ENCODE results near the gene PACSIN1.

PACSIN1 gene

DNA sequence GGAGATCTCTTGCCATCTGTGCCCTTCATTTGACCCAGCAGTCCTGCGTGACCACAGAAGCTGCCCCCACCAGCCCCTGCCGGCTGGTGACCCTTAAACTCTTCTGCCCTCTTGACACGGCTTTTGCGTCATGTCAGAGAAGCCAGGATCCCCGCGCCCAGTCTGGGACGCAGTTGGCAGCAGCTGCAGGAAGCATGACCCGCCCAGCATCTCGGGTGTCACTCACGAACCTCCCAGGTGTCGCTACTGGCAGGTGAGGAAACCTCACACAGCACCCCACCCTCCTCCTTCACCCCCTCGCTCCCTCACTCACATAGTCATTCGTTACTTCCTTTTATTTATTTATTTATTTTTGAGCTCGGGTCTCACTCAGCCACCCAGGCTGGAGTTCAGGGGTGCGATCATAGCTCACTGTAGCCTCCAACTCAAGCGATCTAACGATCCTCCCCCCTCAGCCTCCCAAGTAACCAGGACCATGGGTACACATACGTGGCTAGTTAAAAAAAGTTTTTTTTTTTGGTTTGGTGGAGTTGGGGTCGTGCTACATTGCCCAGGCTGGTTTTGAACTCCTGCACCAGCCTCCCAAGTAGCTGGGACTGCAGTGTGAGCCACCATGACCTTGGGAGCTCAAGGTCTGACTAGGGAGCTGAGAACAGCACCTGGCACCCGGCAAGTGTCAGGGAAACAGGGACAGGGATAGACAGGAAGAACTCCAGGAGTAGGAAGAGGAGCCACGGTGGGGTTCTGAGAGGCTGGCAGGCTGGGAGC lies 104.4 kb downstream of the PACSIN1 start:
- no peak for DNase-seq (ENCODE audit: extremely low spot score)
- TF ChIP-seq SP1 (IDR thresholded peaks at IDR 0.05) (no peak), SUZ12 (IDR thresholded peaks at IDR 0.05) (no peak), HDGF (IDR thresholded peaks at IDR 0.05; ENCODE audit: borderline replicate concordance) (no peak), CTBP1 (IDR thresholded peaks at IDR 0.05; ENCODE audit: borderline replicate concordance) (no peak), FOXM1 (IDR thresholded peaks at IDR 0.05; ENCODE audit: borderline replicate concordance) (no peak), TARDBP (IDR thresholded peaks at IDR 0.05) (no peak), L3MBTL2 (conservative IDR thresholded peaks at IDR 0.05) (no peak), ARNT (IDR thresholded peaks at IDR 0.05) (no peak), LEF1 (IDR thresholded peaks at IDR 0.05; ENCODE audit: borderline replicate concordance) (no peak), NFRKB (IDR thresholded peaks at IDR 0.05) (no peak), ELF4 (IDR thresholded peaks at IDR 0.05) (no peak), ZNF384 (IDR thresholded peaks at IDR 0.05) (no peak), FOXA1 (IDR thresholded peaks at IDR 0.05) (no peak)
- CTCF ChIA-PET, result no interaction called here
- POLR2A ChIA-PET, result no interaction called here

DNA sequence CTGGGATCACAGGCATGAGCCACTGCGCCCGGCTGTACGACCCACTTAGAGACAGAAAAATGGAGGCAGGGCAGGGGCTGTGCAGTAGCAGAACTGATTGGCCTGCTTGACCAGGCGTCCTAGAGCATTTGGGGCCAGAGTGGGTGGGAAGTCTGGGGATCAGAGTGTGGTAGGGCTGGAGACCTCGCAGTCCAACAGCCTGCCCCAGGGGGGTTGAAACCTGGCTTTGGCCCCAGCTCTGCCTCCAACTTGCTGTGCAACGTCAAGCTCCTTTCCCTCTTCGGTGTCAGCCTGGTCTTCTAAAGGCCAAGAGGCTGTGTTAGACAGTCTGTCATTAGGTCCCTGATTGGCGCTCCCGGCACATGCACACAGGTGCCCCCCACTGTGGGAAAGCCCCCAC lies 105.5 kb downstream of the PACSIN1 start:
- ChIA-PET POLR2A (no interaction called here), CTCF (no interaction called here)
- TF ChIP-seq FOXM1 (IDR thresholded peaks at IDR 0.05; ENCODE audit: borderline replicate concordance) (no peak), ZNF384 (IDR thresholded peaks at IDR 0.05) (no peak), SP1 (IDR thresholded peaks at IDR 0.05) (no peak)
- DNase-seq (ENCODE audit: extremely low spot score), result no peak

DNA sequence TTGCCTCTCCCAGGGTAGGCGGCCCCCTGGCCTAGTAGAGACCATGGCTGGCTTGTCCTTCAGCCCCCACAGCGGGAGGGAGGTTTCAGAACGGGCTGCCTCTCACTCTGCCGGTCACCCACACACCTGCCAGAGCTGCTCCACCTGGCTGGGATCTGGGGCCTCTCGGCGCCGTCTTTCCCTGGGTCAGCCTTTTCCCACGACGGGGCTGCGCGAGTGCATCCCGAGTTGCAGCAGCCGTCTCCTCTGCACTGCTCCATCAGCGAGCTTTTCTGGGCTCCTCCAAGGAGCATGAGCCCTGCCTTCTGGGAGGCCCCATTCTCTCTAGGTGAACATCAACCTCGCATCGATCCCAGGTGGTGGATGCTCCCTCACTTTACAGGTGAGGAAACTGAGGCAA lies 106.1 kb downstream of the PACSIN1 start:
- CTCF ChIA-PET, result interaction anchor here (0.6 kb wide), 1 partner anchor 679 kb away, joined by 5 read pairs; no protein-coding TSS in a partner anchor
- TF ChIP-seq TARDBP (IDR thresholded peaks at IDR 0.05), result no peak
- POLR2A ChIA-PET, result no interaction called here
- DNase-seq (ENCODE audit: extremely low spot score), result no peak

- no peak for TF ChIP-seq PKNOX1 (IDR thresholded peaks at IDR 0.05)
- ChIA-PET POLR2A (no interaction called here), CTCF (interaction anchor here (0.6 kb wide), 1 partner anchor 678 kb away, joined by 5 read pairs; no protein-coding TSS in a partner anchor)
- no peak for DNase-seq (ENCODE audit: extremely low spot score)
These were observed 106.7 kb downstream of the PACSIN1 start for GRCh38 chr6:34572585-34572984.

GRCh38 chr6:34573567-34574183 lies 107.8 kb downstream of the PACSIN1 start:
- no peak for DNase-seq (ENCODE audit: extremely low spot score)
- ChIA-PET POLR2A (no interaction called here), CTCF (interaction anchor here (0.8 kb wide), 1 partner anchor 19 kb away, joined by 4 read pairs; no protein-coding TSS in a partner anchor)
- TF ChIP-seq PKNOX1 (IDR thresholded peaks at IDR 0.05) (no peak), ARNT (IDR thresholded peaks at IDR 0.05) (no peak), SUZ12 (IDR thresholded peaks at IDR 0.05) (no peak), TARDBP (IDR thresholded peaks at IDR 0.05) (no peak), FOXM1 (IDR thresholded peaks at IDR 0.05; ENCODE audit: borderline replicate concordance) (no peak), HDGF (IDR thresholded peaks at IDR 0.05; ENCODE audit: borderline replicate concordance) (no peak), LEF1 (IDR thresholded peaks at IDR 0.05; ENCODE audit: borderline replicate concordance) (no peak), FOXA1 (IDR thresholded peaks at IDR 0.05) (no peak)

- DNase-seq (ENCODE audit: extremely low spot score), result no peak
- POLR2A ChIA-PET, result no interaction called here
- CTCF ChIA-PET, result interaction anchor here (1.2 kb wide), 1 partner anchor 115 kb away, joined by 4 read pairs; no protein-coding TSS in a partner anchor
- TF ChIP-seq ARNT (IDR thresholded peaks at IDR 0.05), result no peak
- TF ChIP-seq TARDBP (IDR thresholded peaks at IDR 0.05), result no peak
- no peak for TF ChIP-seq ZNF384 (IDR thresholded peaks at IDR 0.05)
- TF ChIP-seq LEF1 (IDR thresholded peaks at IDR 0.05; ENCODE audit: borderline replicate concordance), result no peak
- no peak for TF ChIP-seq FOXA1 (IDR thresholded peaks at IDR 0.05)
- no peak for TF ChIP-seq HDGF (IDR thresholded peaks at IDR 0.05; ENCODE audit: borderline replicate concordance)
These were observed 108.9 kb downstream of the PACSIN1 start for GRCh38 chr6:34574647-34575293.

DNA sequence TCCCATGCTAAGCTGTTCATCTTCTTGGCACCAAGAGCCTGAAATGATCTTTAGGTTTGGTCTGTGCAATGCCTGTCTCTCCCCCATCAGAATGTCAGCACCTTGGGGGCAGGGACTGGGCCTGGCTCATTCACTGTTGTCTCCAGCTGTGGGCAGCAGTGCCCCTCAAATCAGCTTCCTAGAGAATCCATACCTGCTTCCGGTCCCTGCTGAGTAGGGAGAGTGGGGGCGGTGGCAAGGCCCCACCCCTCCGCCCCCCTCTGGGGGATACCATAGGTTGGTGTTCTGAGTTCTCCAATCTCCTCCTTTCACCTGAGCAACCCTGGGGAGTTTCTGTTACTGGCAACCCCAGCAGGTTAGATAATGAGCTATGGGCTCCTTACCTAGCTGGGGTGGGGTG lies 109.5 kb downstream of the PACSIN1 start:
- TF ChIP-seq PKNOX1 (IDR thresholded peaks at IDR 0.05) (no peak), ELF4 (IDR thresholded peaks at IDR 0.05) (no peak), ZNF384 (IDR thresholded peaks at IDR 0.05) (no peak), TARDBP (IDR thresholded peaks at IDR 0.05) (no peak)
- CTCF ChIA-PET, result interaction anchor here (1.2 kb wide), 1 partner anchor 116 kb away, joined by 4 read pairs; no protein-coding TSS in a partner anchor
- POLR2A ChIA-PET, result no interaction called here
- DNase-seq (ENCODE audit: extremely low spot score), result no peak
